Breast epithelium (tissue), 4 donors: ENCODE measurements around the gene ZNF213. TPM values are rescaled to one million over a fixed set of nuclear protein-coding genes. Genes with fewer than 3 reads are reported as not detected.

Source experiments
- DNase-seq, 2 donors: peaks; one replicate each; pipeline ENCODE4 v3.0.0-alpha.2; 2019; ENCODE audit warnings: low spot score in 2 of 2
- H3K27ac ChIP-seq, 2 donors: fragments of 200-600 bp; sonication (generic) in 1 of 2; one replicate each; pipeline ENCODE4 v1.5.1; 2016 to 2019; ENCODE audit warnings: mild to moderate bottlenecking in 1 of 2
- H3K27me3 ChIP-seq, 2 donors: fragments of 200-600 bp; sonication (generic) in 1 of 2; one replicate each; pipeline versions ENCODE4 v1.5.1 to v1.6.0; 2017 to 2019; ENCODE audit warnings: control low read depth in 1 of 2, mild to moderate bottlenecking in 1 of 2
- H3K36me3 ChIP-seq: fragments of 200-600 bp; one replicate; pipeline ENCODE4 v1.5.1; 2019
- H3K4me1 ChIP-seq, 2 donors: fragments of 200-600 bp; sonication (generic); one replicate each; pipeline ENCODE4 v1.5.1; 2016 to 2019; ENCODE audit warnings: control low read depth in 1 of 2
- H3K4me3 ChIP-seq, 3 donors: fragments of 200-600 bp; sonication (generic); 1 replicate in 2 of 3; 2 replicates in 1 of 3; pipeline ENCODE4 v1.5.1; 2016 to 2019; ENCODE audit warnings: mild to moderate bottlenecking in 3 of 3, moderate library complexity in 2 of 3
- H3K9me3 ChIP-seq, 2 donors: fragments of 200-600 bp; sonication (generic) in 1 of 2; one replicate each; pipeline ENCODE4 v1.5.1; 2016 to 2019; ENCODE audit warnings: control low read depth in 1 of 2
- CTCF ChIP-seq, 3 donors: fragments of 450-650 bp; IDR thresholded peaks; one replicate each; pipeline ENCODE4 v1.5.1; 2016 to 2017; ENCODE audit warnings: antibody characterized with exemption in 3 of 3, mild to moderate bottlenecking in 3 of 3, moderate library complexity in 3 of 3
- POLR2A ChIP-seq: fragments of 450-650 bp; IDR thresholded peaks from one replicate; pipeline ENCODE4 v1.6.1; 2016; ENCODE audit warnings: antibody characterized with exemption, mild to moderate bottlenecking, moderate library complexity
- POLR2AphosphoS5 ChIP-seq, 3 donors: sonication (generic); formaldehyde crosslinking; IDR thresholded peaks; one replicate each; pipeline ENCODE4 v1.6.1; 2017; ENCODE audit warnings: antibody characterized with exemption in 3 of 3
- intact Hi-C: fragments of 100-400 bp; cut with DNase I; formaldehyde crosslinking; loops from one replicate; pipeline ENCODE4 v1.15.1; 2023; ENCODE audit warnings: low total_unique reads
- total RNA-seq, 3 donors: library from RNA; depleted of rRNA; stranded (reverse); fragments of >200 nt; gene quantifications; one replicate each; pipeline ENCODE4 v1.1.0, GENCODE V29; 2016

The ZNF213 gene
- total RNA-seq, 3 donors from 2014 or later: 4.0 to 5.6 (median 5.6) TPM

- H3K27me3 ChIP-seq: peaks cover 0 to 13% of the 10 kb centered on the region in 2 donors
- no peak for DNase-seq
- no peaks in the 10 kb centered on the region for H3K9me3 ChIP-seq
- peak overlapping the region in 1 of 2 donors; percentile 38 for H3K27ac ChIP-seq
- TF ChIP-seq POLR2AphosphoS5 (IDR thresholded peaks at IDR 0.05) (no peak), POLR2A (no peak), CTCF (IDR thresholded peaks at IDR 0.05) (no peak)
- H3K4me1 ChIP-seq: no peaks in the 10 kb centered on the region
- intact Hi-C loops: no loop called here
- H3K36me3 ChIP-seq: no peaks in the 10 kb centered on the region
- H3K4me3 ChIP-seq: no peak overlapping the region
Observed at GRCh38 chr16:3088450-3088849, 46.4 kb upstream of the ZNF213 start.

- no peak overlapping the region for H3K27ac ChIP-seq
- H3K27me3 ChIP-seq: peaks cover 0 to 13% of the 10 kb centered on the region in 2 donors
- DNase-seq: no peak
- no peaks in the 10 kb centered on the region for H3K4me1 ChIP-seq
- no peaks in the 10 kb centered on the region for H3K36me3 ChIP-seq
- no peak overlapping the region for H3K4me3 ChIP-seq
- intact Hi-C loops: no loop called here
- TF ChIP-seq POLR2A: no peak
- TF ChIP-seq CTCF (IDR thresholded peaks at IDR 0.05): no peak
- no peaks in the 10 kb centered on the region for H3K9me3 ChIP-seq
Observed at GRCh38 chr16:3088925-3089716, 45.7 kb upstream of the ZNF213 start.

- H3K36me3 ChIP-seq: no peaks in the 10 kb centered on the region
- DNase-seq: no peak
- no peak for TF ChIP-seq CTCF (IDR thresholded peaks at IDR 0.05)
- no peak for TF ChIP-seq POLR2A
- TF ChIP-seq POLR2AphosphoS5 (IDR thresholded peaks at IDR 0.05): no peak
- H3K27ac ChIP-seq: no peak overlapping the region
- no peaks in the 10 kb centered on the region for H3K4me1 ChIP-seq
- peaks cover 0 to 13% of the 10 kb centered on the region in 2 donors for H3K27me3 ChIP-seq
- no peaks in the 10 kb centered on the region for H3K9me3 ChIP-seq
- intact Hi-C loops: no loop called here
- H3K4me3 ChIP-seq: no peak overlapping the region
Observed at GRCh38 chr16:3089717-3090592, 44.9 kb upstream of the ZNF213 start.

- intact Hi-C loops: no loop called here
- no peak overlapping the region for H3K27ac ChIP-seq
- no peak overlapping the region for H3K4me3 ChIP-seq
- no peaks in the 10 kb centered on the region for H3K4me1 ChIP-seq
- no peak for DNase-seq
- no peaks in the 10 kb centered on the region for H3K9me3 ChIP-seq
- peaks cover 0 to 13% of the 10 kb centered on the region in 2 donors for H3K27me3 ChIP-seq
- no peaks in the 10 kb centered on the region for H3K36me3 ChIP-seq
- TF ChIP-seq CTCF (IDR thresholded peaks at IDR 0.05) (no peak), POLR2AphosphoS5 (IDR thresholded peaks at IDR 0.05) (no peak)
Observed at GRCh38 chr16:3091551-3091950, 43.3 kb upstream of the ZNF213 start.

- DNase-seq: no peak
- H3K27me3 ChIP-seq: peaks cover 0 to 13% of the 10 kb centered on the region in 2 donors
- intact Hi-C loops: no loop called here
Observed at GRCh38 chr16:3092501-3092941, 42.3 kb upstream of the ZNF213 start.

More at GRCh38 chr16:3092501-3092941, 42.3 kb upstream of the ZNF213 start:
- H3K4me3 ChIP-seq: no peak overlapping the region
- no peak overlapping the region for H3K27ac ChIP-seq
- no peak for TF ChIP-seq CTCF (IDR thresholded peaks at IDR 0.05)
- no peak for TF ChIP-seq POLR2AphosphoS5 (IDR thresholded peaks at IDR 0.05)
- no peaks in the 10 kb centered on the region for H3K36me3 ChIP-seq
- H3K4me1 ChIP-seq: no peaks in the 10 kb centered on the region
- no peaks in the 10 kb centered on the region for H3K9me3 ChIP-seq
